Fibroblast of peridontal ligament (primary cell): ENCODE data around the gene ZBTB16.
A peak's percentile ranks its signal among the peaks of the same experiment; 100 is the strongest.

Experiments used
- DNase-seq: peaks from one replicate; pipeline ENCODE4 v3.0.0-alpha.2; 2010; ENCODE audit errors: extremely low read depth

ZBTB16 gene

GRCh38 chr11:114154271-114155047, 94.9 kb downstream of the ZBTB16 start:
- no peak for DNase-seq

- no peak for DNase-seq
Observed at GRCh38 chr11:114155116-114155515, 95.6 kb downstream of the ZBTB16 start.

GRCh38 chr11:114156131-114156581, 96.6 kb downstream of the ZBTB16 start:
- DNase-seq: no peak

- no peak for DNase-seq
Observed at GRCh38 chr11:114156782-114157181, 97.3 kb downstream of the ZBTB16 start.

GRCh38 chr11:114157476-114158050, 98.1 kb downstream of the ZBTB16 start:
- no peak for DNase-seq

- DNase-seq: no peak
Observed at GRCh38 chr11:114158421-114158820, 98.9 kb downstream of the ZBTB16 start.

- no peak for DNase-seq
Observed at GRCh38 chr11:114158886-114159285, 99.4 kb downstream of the ZBTB16 start.

GRCh38 chr11:114159320-114159719, 99.8 kb downstream of the ZBTB16 start:
- no peak for DNase-seq

GRCh38 chr11:114159802-114160632, 100.5 kb downstream of the ZBTB16 start:
- DNase-seq: peak; percentile 79

GRCh38 chr11:114160894-114161293, 101.4 kb downstream of the ZBTB16 start:
- no peak for DNase-seq

- no peak for DNase-seq
Observed at GRCh38 chr11:114161486-114162250, 102.2 kb downstream of the ZBTB16 start.

- DNase-seq: peak; percentile 96
Observed at GRCh38 chr11:114162719-114163123, 103.2 kb downstream of the ZBTB16 start.

GRCh38 chr11:114163229-114163631, 103.7 kb downstream of the ZBTB16 start:
- DNase-seq: no peak

- DNase-seq: no peak
Observed at GRCh38 chr11:114163830-114164401, 104.4 kb downstream of the ZBTB16 start.

- no peak for DNase-seq
Observed at GRCh38 chr11:114164546-114164945, 105.0 kb downstream of the ZBTB16 start.

GRCh38 chr11:114165326-114166230, 106.1 kb downstream of the ZBTB16 start:
- no peak for DNase-seq

- DNase-seq: peak; percentile 1
Observed at GRCh38 chr11:114166362-114166761, 106.9 kb downstream of the ZBTB16 start.

- peak; percentile 88 for DNase-seq
Observed at GRCh38 chr11:114166897-114167323, 107.4 kb downstream of the ZBTB16 start.

- DNase-seq: no peak
Observed at GRCh38 chr11:114167355-114167754, 107.8 kb downstream of the ZBTB16 start.

- no peak for DNase-seq
Observed at GRCh38 chr11:114167771-114168448, 108.4 kb downstream of the ZBTB16 start.
